Measurements from ENCODE around the gene CD81. TPM values are rescaled to one million over a fixed set of nuclear protein-coding genes. Genes with fewer than 3 reads are reported as not detected.
A peak's percentile ranks its signal among the peaks of the same experiment; 100 is the strongest.

The CD81 gene
- total RNA-seq, 4 donors from 2014 or later = 156 to 406 (median 255) TPM

GRCh38 chr11:2395856-2396255, 18.7 kb downstream of the CD81 start:
- in situ Hi-C loops (cut with MboI; ENCODE audit: low pct_ligation_motif_present in 1 of 4, low pct_unique_long_range_greater_than_20kb in 1 of 4, low sequenced_read_pairs in 3 of 4) (no loop called here), intact Hi-C loops (cut with DNase I; ENCODE audit: low total_unique reads) (no loop called here)
- no peak overlapping the region for H3K27ac ChIP-seq
- H3K4me3 ChIP-seq = no peak overlapping the region
- WGBS, 2 donors (ENCODE audit: low coverage in 1 of 2) = 87% methylated on average over 17 of the region's 17 CpGs; no CpG with 5 or more reads in 1 of the 2 donors
- peaks cover 0 to 4% (median 0%) of the 10 kb centered on the region in 4 donors for H3K36me3 ChIP-seq
- no peaks in the 10 kb centered on the region for H3K27me3 ChIP-seq
- TF ChIP-seq POLR2A (IDR thresholded peaks at IDR 0.05) (no peak), CTCF (IDR thresholded peaks at IDR 0.05) (no peak)
- H3K9me3 ChIP-seq = no peaks in the 10 kb centered on the region
- no peak for DNase-seq
- H3K4me1 ChIP-seq = peaks cover 16 to 28% (median 21%) of the 10 kb centered on the region in 4 donors

- no peak overlapping the region for H3K27ac ChIP-seq
- H3K4me1 ChIP-seq = peaks cover 13 to 26% (median 19%) of the 10 kb centered on the region in 4 donors
- no peak overlapping the region for H3K4me3 ChIP-seq
- no peak for DNase-seq
- no peaks in the 10 kb centered on the region for H3K27me3 ChIP-seq
- no peak for TF ChIP-seq POLR2AphosphoS5 (IDR thresholded peaks at IDR 0.05)
- no peak for TF ChIP-seq CTCF (IDR thresholded peaks at IDR 0.05)
- TF ChIP-seq POLR2A (IDR thresholded peaks at IDR 0.05) = no peak
- no peak for TF ChIP-seq EP300 (IDR thresholded peaks at IDR 0.05; ENCODE audit: low read depth)
- H3K36me3 ChIP-seq = peaks cover 0 to 4% (median 0%) of the 10 kb centered on the region in 4 donors
- WGBS, 2 donors (ENCODE audit: low coverage in 1 of 2) = 94% methylated on average over 25 of the region's 26 CpGs; no CpG with 5 or more reads in 1 of the 2 donors
- H3K9me3 ChIP-seq = no peaks in the 10 kb centered on the region
- intact Hi-C loops (cut with DNase I; ENCODE audit: low total_unique reads) = no loop called here
- in situ Hi-C loops (cut with MboI; ENCODE audit: low pct_ligation_motif_present in 1 of 4, low pct_unique_long_range_greater_than_20kb in 1 of 4, low sequenced_read_pairs in 3 of 4) = no loop called here
Observed at GRCh38 chr11:2396471-2396870, 19.4 kb downstream of the CD81 start.

- WGBS, 2 donors (ENCODE audit: low coverage in 1 of 2) = 93 to 100% methylated on average over 2 to 12 of the region's 12 CpGs
- no peaks in the 10 kb centered on the region for H3K27me3 ChIP-seq
- no peak overlapping the region for H3K4me3 ChIP-seq
- intact Hi-C loops (cut with DNase I; ENCODE audit: low total_unique reads) (no loop called here), in situ Hi-C loops (cut with MboI; ENCODE audit: low pct_ligation_motif_present in 1 of 4, low pct_unique_long_range_greater_than_20kb in 1 of 4, low sequenced_read_pairs in 3 of 4) (no loop called here)
- no peak for TF ChIP-seq POLR2A (IDR thresholded peaks at IDR 0.05)
- H3K9me3 ChIP-seq = no peaks in the 10 kb centered on the region
- H3K36me3 ChIP-seq = peaks cover 0 to 4% (median 0%) of the 10 kb centered on the region in 4 donors
- H3K27ac ChIP-seq = no peak overlapping the region
- H3K4me1 ChIP-seq = peaks cover 15 to 26% (median 21%) of the 10 kb centered on the region in 4 donors
- DNase-seq = no peak
Observed at GRCh38 chr11:2397005-2397404, 19.9 kb downstream of the CD81 start.

- no peak for DNase-seq
- H3K4me3 ChIP-seq = no peak overlapping the region
- H3K27ac ChIP-seq = peak overlapping the region; percentile 95 to 99 (median 98)
- intact Hi-C loops (cut with DNase I; ENCODE audit: low total_unique reads) = no loop called here
- peaks cover 15 to 26% (median 23%) of the 10 kb centered on the region in 4 donors for H3K4me1 ChIP-seq
- 64% methylated on average over 7 of the region's 7 CpGs; no CpG with 5 or more reads in 1 of the 2 donors for WGBS, 2 donors (ENCODE audit: low coverage in 1 of 2)
- peaks cover 0 to 9% (median 4%) of the 10 kb centered on the region in 4 donors for H3K36me3 ChIP-seq
- H3K9me3 ChIP-seq = no peaks in the 10 kb centered on the region
- no peaks in the 10 kb centered on the region for H3K27me3 ChIP-seq
- TF ChIP-seq POLR2AphosphoS5 (IDR thresholded peaks at IDR 0.05) = no peak
- TF ChIP-seq POLR2A (IDR thresholded peaks at IDR 0.05) = no peak
- TF ChIP-seq EP300 (IDR thresholded peaks at IDR 0.05; ENCODE audit: low read depth) = no peak
- TF ChIP-seq CTCF (IDR thresholded peaks at IDR 0.05) = no peak
- in situ Hi-C loops (cut with MboI; ENCODE audit: low pct_ligation_motif_present in 1 of 4, low pct_unique_long_range_greater_than_20kb in 1 of 4, low sequenced_read_pairs in 3 of 4) = no loop called here
Observed at GRCh38 chr11:2398664-2399355, 21.7 kb downstream of the CD81 start.

Measured in transverse colon (tissue), 4 donors.